ENCODE results near the gene BABAM2.

GRCh38 chr2:28348149-28348567, 457.6 kb downstream of the BABAM2 start:
- TF ChIP-seq ZNF660 (tag by site-specific recombination; IDR thresholded peaks at IDR 0.05), result no peak
- no peak for TF ChIP-seq ZNF121 (tag by site-specific recombination; IDR thresholded peaks at IDR 0.05)
- TF ChIP-seq CTCF (tag by site-specific recombination; IDR thresholded peaks at IDR 0.05), result no peak
- TF ChIP-seq ZFP3 (tag by site-specific recombination; IDR thresholded peaks at IDR 0.05; ENCODE audit: low read depth), result no peak
